Effector memory CD8-positive, alpha-beta T cell (primary cell): ENCODE results near the gene TMTC1.

ENCODE experiments used
- ATAC-seq: fragments of 150-1000 bp; cut with Tn5 transposase; replicated peaks from 2 replicates; pipeline ENCODE4 v1.10.0; 2021; ENCODE audit warnings: mild to moderate bottlenecking, moderate library complexity
- DNase-seq, 3 experiments: peaks; one replicate each; pipeline ENCODE4 v3.0.0; 2021
- H3K27ac Mint-ChIP-seq, 2 donors: one replicate each; pipeline ENCODE4 v1.8.0; 2022; ENCODE audit warnings: mild to moderate bottlenecking in 2 of 2, mixed read lengths in 2 of 2, moderate library complexity in 2 of 2
- H3K27me3 Mint-ChIP-seq, 2 donors: one replicate each; pipeline ENCODE4 v1.8.0; 2022; ENCODE audit warnings: mixed read lengths in 2 of 2
- H3K36me3 Mint-ChIP-seq: one replicate; pipeline ENCODE4 v1.8.0; 2022; ENCODE audit warnings: mild to moderate bottlenecking, moderate library complexity, mixed read lengths; ENCODE audit not compliant: insufficient read depth
- H3K4me1 Mint-ChIP-seq, 2 donors: one replicate each; pipeline ENCODE4 v1.8.0; 2022; ENCODE audit warnings: low read depth in 2 of 2, mixed read lengths in 2 of 2
- H3K4me3 Mint-ChIP-seq, 2 donors: one replicate each; pipeline ENCODE4 v1.8.0; 2022; ENCODE audit warnings: mild to moderate bottlenecking in 2 of 2, mixed read lengths in 2 of 2, moderate library complexity in 2 of 2
- H3K9me3 Mint-ChIP-seq, 2 donors: one replicate each; pipeline ENCODE4 v1.8.0; 2022; ENCODE audit warnings: mixed read lengths in 2 of 2

TMTC1 gene

GRCh38 chr12:29728030-29728429, 55.7 kb downstream of the TMTC1 start:
- peaks cover 0 to 10% of the 10 kb centered on the region in 2 donors for H3K27me3 Mint-ChIP-seq
- no peaks in the 10 kb centered on the region for H3K36me3 Mint-ChIP-seq

GRCh38 chr12:29726741-29727348, 56.9 kb downstream of the TMTC1 start:
- Mint-ChIP-seq H3K4me1 (no peaks in the 10 kb centered on the region), H3K4me3 (no peak overlapping the region), H3K27ac (no peak overlapping the region), H3K27me3 (peaks cover 0 to 10% of the 10 kb centered on the region in 2 donors), H3K36me3 (no peaks in the 10 kb centered on the region), H3K9me3 (no peaks in the 10 kb centered on the region)
- no peak for DNase-seq
- no peak for ATAC-seq

More at GRCh38 chr12:29728030-29728429, 55.7 kb downstream of the TMTC1 start:
- no peaks in the 10 kb centered on the region for H3K4me1 Mint-ChIP-seq
- DNase-seq (no peak), ATAC-seq (no peak)
- no peak overlapping the region for H3K4me3 Mint-ChIP-seq
- no peak overlapping the region for H3K27ac Mint-ChIP-seq
- H3K9me3 Mint-ChIP-seq, result no peaks in the 10 kb centered on the region

- Mint-ChIP-seq H3K27me3 (peaks cover 0 to 10% of the 10 kb centered on the region in 2 donors), H3K4me3 (no peak overlapping the region), H3K27ac (no peak overlapping the region), H3K9me3 (no peaks in the 10 kb centered on the region), H3K4me1 (no peaks in the 10 kb centered on the region), H3K36me3 (no peaks in the 10 kb centered on the region)
- no peak for ATAC-seq
- no peak for DNase-seq
Measured at GRCh38 chr12:29726321-29726692, 57.4 kb downstream of the TMTC1 start.

GRCh38 chr12:29725587-29726320, 58.0 kb downstream of the TMTC1 start:
- H3K9me3 Mint-ChIP-seq, result no peaks in the 10 kb centered on the region
- DNase-seq, result no peak
- H3K36me3 Mint-ChIP-seq, result no peaks in the 10 kb centered on the region
- no peak overlapping the region for H3K4me3 Mint-ChIP-seq
- ATAC-seq, result no peak
- no peaks in the 10 kb centered on the region for H3K4me1 Mint-ChIP-seq
- H3K27me3 Mint-ChIP-seq, result peaks cover 0 to 10% of the 10 kb centered on the region in 2 donors
- no peak overlapping the region for H3K27ac Mint-ChIP-seq

- no peak for DNase-seq
- no peak for ATAC-seq
- H3K27ac Mint-ChIP-seq, result no peak overlapping the region
- no peaks in the 10 kb centered on the region for H3K36me3 Mint-ChIP-seq
- H3K9me3 Mint-ChIP-seq, result peaks cover 0 to 3% of the 10 kb centered on the region in 2 donors
- H3K4me3 Mint-ChIP-seq, result no peak overlapping the region
- H3K4me1 Mint-ChIP-seq, result no peaks in the 10 kb centered on the region
- no peaks in the 10 kb centered on the region for H3K27me3 Mint-ChIP-seq
Measured at GRCh38 chr12:29722164-29722563, 61.6 kb downstream of the TMTC1 start.

GRCh38 chr12:29719381-29719780, 64.4 kb downstream of the TMTC1 start:
- no peak overlapping the region for H3K27ac Mint-ChIP-seq
- H3K36me3 Mint-ChIP-seq, result no peaks in the 10 kb centered on the region
- no peak overlapping the region for H3K4me3 Mint-ChIP-seq
- no peaks in the 10 kb centered on the region for H3K4me1 Mint-ChIP-seq
- H3K9me3 Mint-ChIP-seq, result peaks cover 0 to 3% of the 10 kb centered on the region in 2 donors
- DNase-seq, result no peak
- no peaks in the 10 kb centered on the region for H3K27me3 Mint-ChIP-seq
- ATAC-seq, result no peak

- no peak for DNase-seq
- H3K27me3 Mint-ChIP-seq, result no peaks in the 10 kb centered on the region
- no peak for ATAC-seq
- H3K9me3 Mint-ChIP-seq, result peaks cover 0 to 3% of the 10 kb centered on the region in 2 donors
- H3K4me1 Mint-ChIP-seq, result no peaks in the 10 kb centered on the region
- no peak overlapping the region for H3K27ac Mint-ChIP-seq
- H3K36me3 Mint-ChIP-seq, result no peaks in the 10 kb centered on the region
- H3K4me3 Mint-ChIP-seq, result no peak overlapping the region
Measured at GRCh38 chr12:29717540-29718100, 66.1 kb downstream of the TMTC1 start.

- no peak for ATAC-seq
- Mint-ChIP-seq H3K4me3 (no peak overlapping the region), H3K27ac (no peak overlapping the region), H3K36me3 (no peaks in the 10 kb centered on the region), H3K27me3 (no peaks in the 10 kb centered on the region), H3K9me3 (peaks cover 0 to 5% of the 10 kb centered on the region in 2 donors), H3K4me1 (no peaks in the 10 kb centered on the region)
- DNase-seq, result no peak
Measured at GRCh38 chr12:29714966-29715365, 68.8 kb downstream of the TMTC1 start.

GRCh38 chr12:29713729-29714128, 70.0 kb downstream of the TMTC1 start:
- Mint-ChIP-seq H3K36me3 (no peaks in the 10 kb centered on the region), H3K4me3 (no peak overlapping the region), H3K4me1 (no peaks in the 10 kb centered on the region), H3K9me3 (peaks cover 0 to 5% of the 10 kb centered on the region in 2 donors), H3K27me3 (no peaks in the 10 kb centered on the region), H3K27ac (no peak overlapping the region)
- ATAC-seq, result no peak
- no peak for DNase-seq

- ATAC-seq (no peak), DNase-seq (no peak)
- Mint-ChIP-seq H3K36me3 (no peaks in the 10 kb centered on the region), H3K27ac (no peak overlapping the region), H3K4me1 (no peaks in the 10 kb centered on the region), H3K27me3 (peaks cover 6 to 17% of the 10 kb centered on the region in 2 donors), H3K4me3 (no peak overlapping the region), H3K9me3 (peaks cover 0 to 4% of the 10 kb centered on the region in 2 donors)
Measured at GRCh38 chr12:29711381-29711780, 72.4 kb downstream of the TMTC1 start.

- ATAC-seq, result no peak
- H3K36me3 Mint-ChIP-seq, result no peaks in the 10 kb centered on the region
- peaks cover 6 to 19% of the 10 kb centered on the region in 2 donors for H3K27me3 Mint-ChIP-seq
- peaks cover 0 to 4% of the 10 kb centered on the region in 2 donors for H3K9me3 Mint-ChIP-seq
- DNase-seq, result no peak
- no peak overlapping the region for H3K4me3 Mint-ChIP-seq
- no peak overlapping the region for H3K27ac Mint-ChIP-seq
- H3K4me1 Mint-ChIP-seq, result no peaks in the 10 kb centered on the region
Measured at GRCh38 chr12:29710104-29710503, 73.6 kb downstream of the TMTC1 start.

- ATAC-seq, result no peak
- no peaks in the 10 kb centered on the region for H3K4me1 Mint-ChIP-seq
- peaks cover 3% of the 10 kb centered on the region for H3K36me3 Mint-ChIP-seq
- no peak overlapping the region for H3K27ac Mint-ChIP-seq
- H3K27me3 Mint-ChIP-seq, result peaks cover 6 to 19% of the 10 kb centered on the region in 2 donors
- no peak for DNase-seq
- no peak overlapping the region for H3K4me3 Mint-ChIP-seq
- H3K9me3 Mint-ChIP-seq, result peaks cover 0 to 4% of the 10 kb centered on the region in 2 donors
Measured at GRCh38 chr12:29709496-29710040, 74.2 kb downstream of the TMTC1 start.

- Mint-ChIP-seq H3K4me3 (no peak overlapping the region), H3K27me3 (peaks cover 6 to 19% of the 10 kb centered on the region in 2 donors), H3K9me3 (peaks cover 0 to 4% of the 10 kb centered on the region in 2 donors), H3K4me1 (no peaks in the 10 kb centered on the region), H3K36me3 (peaks cover 3% of the 10 kb centered on the region), H3K27ac (no peak overlapping the region)
- DNase-seq (no peak), ATAC-seq (no peak)
Measured at GRCh38 chr12:29709054-29709453, 74.7 kb downstream of the TMTC1 start.

- peaks cover 0 to 4% of the 10 kb centered on the region in 2 donors for H3K9me3 Mint-ChIP-seq
- no peaks in the 10 kb centered on the region for H3K4me1 Mint-ChIP-seq
- H3K27me3 Mint-ChIP-seq, result peaks cover 6 to 19% of the 10 kb centered on the region in 2 donors
- DNase-seq (no peak), ATAC-seq (no peak)
- H3K4me3 Mint-ChIP-seq, result no peak overlapping the region
- H3K27ac Mint-ChIP-seq, result no peak overlapping the region
- peaks cover 3% of the 10 kb centered on the region for H3K36me3 Mint-ChIP-seq
Measured at GRCh38 chr12:29707846-29708245, 75.9 kb downstream of the TMTC1 start.
